HG02885 (cell line): ENCODE data around the gene HDAC4.
"Not testable (repeated sequence)": the region's sequence is repeated elsewhere in the genome, so short reads cannot be mapped to it uniquely, and the experiment has no call there.

ENCODE experiments used
- ATAC-seq: cut with Tn5 transposase; IDR thresholded peaks from one replicate; pipeline ENCODE4 v1.9.1; 2021; ENCODE audit warnings: mild to moderate bottlenecking; ENCODE audit not compliant: unreplicated experiment, poor library complexity

HDAC4 gene

GRCh38 chr2:239073270-239073669, 327.6 kb downstream of the HDAC4 start:
- ATAC-seq: no peak

GRCh38 chr2:239072786-239073185, 328.0 kb downstream of the HDAC4 start:
- ATAC-seq: no peak

GRCh38 chr2:239070466-239070865, 330.4 kb downstream of the HDAC4 start:
- no peak for ATAC-seq

GRCh38 chr2:239069362-239070333, 331.2 kb downstream of the HDAC4 start:
- ATAC-seq: not testable (repeated sequence)

- no peak for ATAC-seq
These were observed 332.4 kb downstream of the HDAC4 start for GRCh38 chr2:239068411-239068810.

- ATAC-seq: no peak
These were observed 333.5 kb downstream of the HDAC4 start for GRCh38 chr2:239067196-239067865.

- ATAC-seq: no peak
These were observed 334.2 kb downstream of the HDAC4 start for GRCh38 chr2:239066597-239066996.

- ATAC-seq: no peak
These were observed 334.9 kb downstream of the HDAC4 start for GRCh38 chr2:239065962-239066361.

GRCh38 chr2:239065537-239065936, 335.3 kb downstream of the HDAC4 start:
- ATAC-seq: no peak

GRCh38 chr2:239064891-239065290, 335.9 kb downstream of the HDAC4 start:
- no peak for ATAC-seq

GRCh38 chr2:239064253-239064652, 336.6 kb downstream of the HDAC4 start:
- no peak for ATAC-seq

- ATAC-seq: no peak
These were observed 338.1 kb downstream of the HDAC4 start for GRCh38 chr2:239062743-239063142.

- no peak for ATAC-seq
These were observed 338.8 kb downstream of the HDAC4 start for GRCh38 chr2:239061824-239062570.

- no peak for ATAC-seq
These were observed 339.6 kb downstream of the HDAC4 start for GRCh38 chr2:239061121-239061666.

- ATAC-seq: no peak
These were observed 340.1 kb downstream of the HDAC4 start for GRCh38 chr2:239060676-239061075.

GRCh38 chr2:239059854-239060253, 341.0 kb downstream of the HDAC4 start:
- ATAC-seq: no peak

- no peak for ATAC-seq
These were observed 342.1 kb downstream of the HDAC4 start for GRCh38 chr2:239058766-239059165.

- ATAC-seq: no peak
These were observed 343.3 kb downstream of the HDAC4 start for GRCh38 chr2:239057533-239057932.

GRCh38 chr2:239056611-239057010, 344.2 kb downstream of the HDAC4 start:
- no peak for ATAC-seq

- ATAC-seq: no peak
These were observed 344.9 kb downstream of the HDAC4 start for GRCh38 chr2:239055756-239056493.
